Transverse colon (tissue), 4 donors: ENCODE data around the gene DNAI2. TPM values are rescaled to one million over a fixed set of nuclear protein-coding genes. Genes with fewer than 3 reads are reported as not detected.

Experiments used
- DNase-seq: peaks from one replicate; pipeline ENCODE4 v3.0.0-alpha.2; 2019
- H3K27ac ChIP-seq, 4 donors: fragments of 200-600 bp; sonication (generic); 2 replicates each; pipeline ENCODE4 v1.5.1; 2016 to 2018; ENCODE audit warnings: inconsistent platforms in 4 of 4
- H3K27me3 ChIP-seq: fragments of 200-600 bp; sonication (generic); 2 replicates; pipeline ENCODE4 v1.5.1; 2017; ENCODE audit warnings: inconsistent platforms
- H3K36me3 ChIP-seq, 4 donors: fragments of 200-600 bp; sonication (generic); 2 replicates each; pipeline ENCODE4 v1.5.1; 2017 to 2019; ENCODE audit warnings: inconsistent platforms in 4 of 4
- H3K4me1 ChIP-seq, 4 donors: fragments of 200-600 bp; sonication (generic); 2 replicates each; pipeline ENCODE4 v1.5.1; 2017 to 2020; ENCODE audit warnings: inconsistent platforms in 4 of 4
- H3K4me3 ChIP-seq, 4 donors: fragments of 200-600 bp; sonication (generic); 1 replicate in 1 of 4; 2 replicates in 3 of 4; pipeline versions ENCODE4 v1.5.1 to v1.6.1; 2017 to 2019; ENCODE audit warnings: inconsistent platforms in 4 of 4
- H3K9me3 ChIP-seq, 2 donors: fragments of 200-600 bp; sonication (generic); 2 replicates each; pipeline ENCODE4 v1.5.1; 2017 to 2019; ENCODE audit warnings: inconsistent platforms in 2 of 2
- CTCF ChIP-seq, 5 experiments: fragments of 200-600 bp in 3 of 5; fragments of 450-650 bp in 2 of 5; sonication (generic) in 3 of 5; IDR thresholded peaks; 1 replicate in 2 of 5; 2 replicates in 3 of 5; pipeline ENCODE4 v1.5.1; 2016 to 2017; ENCODE audit warnings: antibody characterized with exemption in 5 of 5, inconsistent platforms in 3 of 5, mild to moderate bottlenecking in 2 of 5, moderate library complexity in 1 of 5
- EP300 ChIP-seq: sonication (generic); formaldehyde crosslinking; IDR thresholded peaks from one replicate; pipeline ENCODE4 v1.6.1; 2017; ENCODE audit warnings: antibody characterized with exemption, low read depth
- POLR2A ChIP-seq: fragments of 450-650 bp; IDR thresholded peaks from one replicate; pipeline ENCODE4 v1.6.1; 2016; ENCODE audit warnings: antibody characterized with exemption, mild to moderate bottlenecking, moderate library complexity
- POLR2AphosphoS5 ChIP-seq, 3 donors: sonication (generic); formaldehyde crosslinking; IDR thresholded peaks; one replicate each; pipeline ENCODE4 v1.6.1; 2016; ENCODE audit warnings: antibody characterized with exemption in 3 of 3
- WGBS, 2 donors: methylation state at CpG; one replicate each; pipeline ENCODE4 v1.1.5; 2018; ENCODE audit warnings: low coverage in 1 of 2; 5-methylcytosine and 5-hydroxymethylcytosine counted together
- in situ Hi-C, 4 donors: fragments of 200-750 bp; cut with MboI; loops; one replicate each; pipeline versions ENCODE4 v1.15.0 to v1.15.1; 2017; ENCODE audit warnings: low sequenced_read_pairs in 3 of 4, low pct_ligation_motif_present in 1 of 4, low pct_unique_long_range_greater_than_20kb in 1 of 4
- intact Hi-C: fragments of 100-400 bp; cut with DNase I; formaldehyde crosslinking; loops from one replicate; pipeline ENCODE4 v1.15.1; 2023; ENCODE audit warnings: low total_unique reads
- total RNA-seq, 4 donors: library from RNA; depleted of rRNA; stranded (reverse); fragments of >200 nt; gene quantifications; one replicate each; pipeline ENCODE4 v1.1.0, GENCODE V29; 2016

DNAI2 gene
- total RNA-seq, 4 donors from 2014 or later: not detected

DNA sequence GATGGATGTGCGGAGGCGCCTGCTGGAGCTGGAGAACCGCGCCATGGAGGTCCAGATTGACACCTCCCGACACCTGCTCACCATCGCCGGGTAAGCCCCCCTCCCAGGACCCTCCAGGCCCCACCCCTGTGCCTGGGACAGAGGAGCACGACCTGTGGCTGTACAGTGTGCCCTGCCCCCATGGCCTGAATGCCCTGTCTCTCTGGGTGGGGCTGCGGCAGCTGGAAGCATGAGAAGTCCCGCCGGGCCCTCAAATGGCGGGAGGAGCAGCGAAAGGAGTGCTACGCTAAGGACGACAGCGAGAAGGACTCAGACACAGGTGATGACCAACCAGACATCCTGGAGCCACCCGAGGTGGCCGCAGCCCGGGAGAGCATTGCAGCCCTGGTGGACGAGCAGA, 76.5 kb downstream of the DNAI2 start:
- Histone ChIP-seq H3K9me3 (no peaks in the 10 kb centered on the region), H3K36me3 (no peaks in the 10 kb centered on the region), H3K4me1 (no peaks in the 10 kb centered on the region), H3K27ac (no peak overlapping the region), H3K4me3 (no peak overlapping the region), H3K27me3 (peaks cover 53% of the 10 kb centered on the region)
- intact Hi-C loops: no loop called here
- 80% methylated on average over 20 of the region's 20 CpGs; no CpG with 5 or more reads in 1 of the 2 donors for WGBS, 2 donors
- in situ Hi-C loops: loop anchor here in 2 of 4 donors (25.0 kb wide), 1 partner anchor 138 kb away; the partner anchor contains the start of genes RPL38 (in 2 of the 2) and TTYH2 (in 2 of the 2)
- no peak for DNase-seq
- TF ChIP-seq POLR2AphosphoS5 (IDR thresholded peaks at IDR 0.05) (no peak), CTCF (IDR thresholded peaks at IDR 0.05) (no peak), EP300 (no peak), POLR2A (no peak)

DNA sequence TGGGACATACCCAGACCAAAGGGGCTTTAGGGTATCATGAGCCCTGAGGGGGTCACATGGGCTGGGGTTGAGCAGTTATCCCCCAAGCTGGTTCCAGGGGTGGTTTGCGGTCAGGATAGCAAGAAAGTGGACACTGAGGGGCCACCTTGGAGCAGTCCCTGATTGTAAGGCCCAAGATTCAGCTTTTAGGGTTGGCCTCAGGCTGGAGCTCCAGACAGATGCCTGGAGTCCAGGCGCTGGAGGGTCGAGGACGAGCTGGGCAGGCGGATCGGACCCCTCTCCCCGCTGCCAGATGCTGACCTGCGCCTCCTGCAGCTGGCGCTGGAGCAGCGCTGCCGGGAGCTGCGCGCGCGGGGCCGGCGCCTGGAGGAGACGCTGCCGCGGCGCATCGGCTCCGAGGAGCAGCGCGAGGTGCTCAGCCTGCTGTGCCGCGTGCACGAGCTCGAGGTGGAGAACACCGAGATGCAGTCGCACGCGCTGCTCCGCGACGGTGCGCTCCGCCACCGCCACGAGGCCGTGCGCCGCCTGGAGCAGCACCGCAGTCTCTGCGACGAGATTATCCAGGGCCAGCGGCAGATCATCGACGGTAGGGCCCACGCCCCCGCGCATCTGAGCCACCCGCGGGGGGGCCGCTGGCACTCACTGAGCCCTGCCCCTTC, 77.6 kb downstream of the DNAI2 start:
- Histone ChIP-seq H3K27me3 (peaks cover 63% of the 10 kb centered on the region), H3K27ac (no peak overlapping the region), H3K4me3 (no peak overlapping the region), H3K9me3 (no peaks in the 10 kb centered on the region), H3K4me1 (peaks cover 0 to 2% (median 0%) of the 10 kb centered on the region in 4 donors), H3K36me3 (no peaks in the 10 kb centered on the region)
- intact Hi-C loops (no loop called here), in situ Hi-C loops (loop anchor here in 2 of 4 donors (25.0 kb wide), 1 partner anchor 139 kb away; the partner anchor contains the start of genes RPL38 (in 2 of the 2) and TTYH2 (in 2 of the 2))
- 40% methylated on average over 14 of the region's 55 CpGs; no CpG with 5 or more reads in 1 of the 2 donors for WGBS, 2 donors
- TF ChIP-seq EP300 (no peak), POLR2AphosphoS5 (IDR thresholded peaks at IDR 0.05) (no peak), CTCF (IDR thresholded peaks at IDR 0.05) (no peak), POLR2A (no peak)
- no peak for DNase-seq

- H3K9me3 ChIP-seq: no peaks in the 10 kb centered on the region
- H3K27ac ChIP-seq: no peak overlapping the region
- TF ChIP-seq POLR2A: no peak
- TF ChIP-seq EP300: no peak
- TF ChIP-seq CTCF (IDR thresholded peaks at IDR 0.05): no peak
- no peak for TF ChIP-seq POLR2AphosphoS5 (IDR thresholded peaks at IDR 0.05)
- H3K4me1 ChIP-seq: peaks cover 0 to 12% (median 8%) of the 10 kb centered on the region in 4 donors
- in situ Hi-C loops: loop anchor here in 2 of 4 donors (25.0 kb wide), 1 partner anchor 141 kb away; the partner anchor contains the start of genes RPL38 (in 2 of the 2) and TTYH2 (in 2 of the 2)
- H3K4me3 ChIP-seq: no peak overlapping the region
- no peak for DNase-seq
- WGBS, 2 donors: 66 to 73% methylated on average over 3 to 10 of the region's 10 CpGs
- intact Hi-C loops: no loop called here
- peaks cover 82% of the 10 kb centered on the region for H3K27me3 ChIP-seq
- no peaks in the 10 kb centered on the region for H3K36me3 ChIP-seq
These were observed 79.5 kb downstream of the DNAI2 start for GRCh38 chr17:74353446-74354060.

DNA sequence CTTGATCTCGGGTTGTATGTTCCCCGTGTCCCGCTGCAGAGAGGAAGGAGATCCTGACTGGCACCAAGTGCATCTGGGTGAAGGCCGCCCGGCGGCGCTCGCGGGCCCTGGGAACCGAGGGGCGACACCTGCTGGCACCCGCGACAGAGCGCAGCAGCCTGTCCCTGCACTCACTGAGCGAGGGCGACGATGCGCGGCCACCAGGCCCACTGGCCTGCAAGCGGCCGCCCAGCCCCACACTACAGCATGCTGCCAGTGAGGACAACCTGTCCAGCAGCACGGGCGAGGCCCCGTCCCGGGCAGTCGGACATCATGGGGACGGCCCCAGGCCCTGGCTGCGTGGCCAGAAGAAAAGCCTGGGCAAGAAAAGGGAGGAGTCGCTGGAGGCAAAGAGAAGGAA, 80.1 kb downstream of the DNAI2 start:
- Histone ChIP-seq H3K9me3 (no peaks in the 10 kb centered on the region), H3K4me3 (no peak overlapping the region), H3K4me1 (peaks cover 0 to 12% (median 8%) of the 10 kb centered on the region in 4 donors), H3K36me3 (no peaks in the 10 kb centered on the region), H3K27ac (no peak overlapping the region), H3K27me3 (peaks cover 87% of the 10 kb centered on the region)
- WGBS, 2 donors: 33% methylated on average over 12 of the region's 29 CpGs; no CpG with 5 or more reads in 1 of the 2 donors
- intact Hi-C loops: no loop called here
- in situ Hi-C loops: loop anchor here in 2 of 4 donors (25.0 kb wide), 1 partner anchor 142 kb away; the partner anchor contains the start of genes RPL38 (in 2 of the 2) and TTYH2 (in 2 of the 2)
- TF ChIP-seq CTCF (IDR thresholded peaks at IDR 0.05) (peak; percentile 15 to 72 (median 52)), POLR2AphosphoS5 (IDR thresholded peaks at IDR 0.05) (no peak), EP300 (no peak), POLR2A (no peak)
- DNase-seq: peak; percentile 55
